22Rv1 (cell line): ENCODE data around the gene STARD7.

Experiments used
- ZFX ChIP-seq: fragments of 450-650 bp; IDR thresholded peaks from 2 replicates; pipeline ENCODE4 v1.6.1; 2017; ENCODE audit warnings: antibody characterized with exemption, borderline replicate concordance
- TF ChIP-seq, protein P1 (sequence below): fragments of 450-650 bp; IDR thresholded peaks from 2 replicates; pipeline ENCODE4 v1.5.1; 2017; ENCODE audit warnings: mild to moderate bottlenecking

DNA sequence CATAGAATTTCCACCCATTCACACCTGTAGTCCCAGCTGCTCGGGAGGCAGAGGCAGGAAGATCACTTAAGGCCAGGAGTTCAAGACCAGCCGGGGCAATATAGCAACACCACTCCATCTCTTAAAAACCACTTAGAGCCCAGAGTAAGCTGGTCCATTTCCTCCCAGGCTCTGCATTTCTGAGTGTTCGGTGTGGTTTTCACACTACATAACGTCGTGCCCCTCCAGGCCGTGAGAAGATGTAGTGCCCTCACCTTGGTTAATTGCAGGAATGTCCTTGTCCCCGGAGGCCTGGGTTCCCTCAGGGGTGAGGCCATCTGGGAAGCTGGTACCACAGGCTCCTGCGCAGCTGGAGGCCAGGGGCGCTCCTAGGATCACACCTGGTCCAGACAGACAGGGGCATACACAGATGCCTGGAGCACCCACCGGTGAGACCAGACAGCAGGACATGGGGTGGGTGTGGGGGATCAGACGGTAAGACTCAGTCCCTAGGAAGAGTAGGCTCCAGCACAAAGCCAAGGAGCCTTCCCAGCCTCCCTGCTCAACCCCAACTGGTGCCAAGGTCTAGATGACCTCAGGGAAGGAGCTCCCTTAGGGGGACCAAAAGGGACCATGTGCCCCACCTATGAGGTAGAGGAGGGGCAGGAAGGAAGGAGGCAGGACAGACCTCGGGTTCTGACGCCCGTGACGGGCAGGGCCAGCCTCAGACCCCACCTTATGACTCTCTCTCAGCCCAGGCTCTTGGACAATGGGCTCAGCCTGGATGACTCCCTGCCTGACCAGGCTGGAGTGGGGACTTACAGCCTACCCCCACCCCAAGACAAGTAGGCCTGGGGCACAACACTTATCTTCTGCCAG, 71.1 kb downstream of the STARD7 start:
- TF ChIP-seq, protein P1, sequence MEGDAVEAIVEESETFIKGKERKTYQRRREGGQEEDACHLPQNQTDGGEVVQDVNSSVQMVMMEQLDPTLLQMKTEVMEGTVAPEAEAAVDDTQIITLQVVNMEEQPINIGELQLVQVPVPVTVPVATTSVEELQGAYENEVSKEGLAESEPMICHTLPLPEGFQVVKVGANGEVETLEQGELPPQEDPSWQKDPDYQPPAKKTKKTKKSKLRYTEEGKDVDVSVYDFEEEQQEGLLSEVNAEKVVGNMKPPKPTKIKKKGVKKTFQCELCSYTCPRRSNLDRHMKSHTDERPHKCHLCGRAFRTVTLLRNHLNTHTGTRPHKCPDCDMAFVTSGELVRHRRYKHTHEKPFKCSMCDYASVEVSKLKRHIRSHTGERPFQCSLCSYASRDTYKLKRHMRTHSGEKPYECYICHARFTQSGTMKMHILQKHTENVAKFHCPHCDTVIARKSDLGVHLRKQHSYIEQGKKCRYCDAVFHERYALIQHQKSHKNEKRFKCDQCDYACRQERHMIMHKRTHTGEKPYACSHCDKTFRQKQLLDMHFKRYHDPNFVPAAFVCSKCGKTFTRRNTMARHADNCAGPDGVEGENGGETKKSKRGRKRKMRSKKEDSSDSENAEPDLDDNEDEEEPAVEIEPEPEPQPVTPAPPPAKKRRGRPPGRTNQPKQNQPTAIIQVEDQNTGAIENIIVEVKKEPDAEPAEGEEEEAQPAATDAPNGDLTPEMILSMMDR = no peak
- no peak for TF ChIP-seq ZFX
